Ureter (tissue), 1 donor: Measurements from ENCODE around the gene DNMT3A. TPM values are rescaled to one million over a fixed set of nuclear protein-coding genes. Genes with fewer than 3 reads are reported as not detected.

Experiments used
- DNase-seq: peaks from one replicate; pipeline ENCODE4 v3.0.0-alpha.2; 2020; ENCODE audit warnings: low spot score
- total RNA-seq: library from RNA; stranded (reverse); gene quantifications from one replicate; pipeline ENCODE4 v1.2.4, GENCODE V29; 2023
- donor health status: DM: yes; HTN: yes; CAD: no.

Gene DNMT3A
- total RNA-seq, result 40.1 TPM

- peak; percentile 80 for DNase-seq
These were observed at the start of gene DNMT3A for GRCh38 chr2:25341753-25342371. Gene DNMT3A, minus strand, starts transcription at chr2:25341925. Its CDS starts 27,941 bp downstream, at chr2:25313984.

DNA sequence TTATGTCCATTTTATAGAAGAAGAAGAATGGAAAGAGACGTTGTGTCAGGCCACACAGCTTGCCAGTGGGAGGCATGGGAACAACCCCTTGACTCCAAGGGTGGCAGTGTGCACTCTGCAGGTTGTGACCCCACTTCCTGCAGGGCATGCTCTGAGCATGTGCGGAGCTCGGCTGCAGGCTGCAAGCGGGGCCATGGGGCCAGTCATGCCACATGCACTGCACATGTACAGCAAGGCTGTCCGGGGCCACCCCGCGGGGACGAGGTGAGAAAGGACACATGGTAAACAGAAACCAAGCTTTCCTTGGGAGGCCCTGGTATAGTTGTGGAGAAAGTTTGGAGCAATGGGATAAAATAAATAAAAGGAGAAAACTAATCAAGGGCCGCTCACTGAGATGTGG, 47.4 kb upstream of the DNMT3A start:
- DNase-seq, result no peak

DNA sequence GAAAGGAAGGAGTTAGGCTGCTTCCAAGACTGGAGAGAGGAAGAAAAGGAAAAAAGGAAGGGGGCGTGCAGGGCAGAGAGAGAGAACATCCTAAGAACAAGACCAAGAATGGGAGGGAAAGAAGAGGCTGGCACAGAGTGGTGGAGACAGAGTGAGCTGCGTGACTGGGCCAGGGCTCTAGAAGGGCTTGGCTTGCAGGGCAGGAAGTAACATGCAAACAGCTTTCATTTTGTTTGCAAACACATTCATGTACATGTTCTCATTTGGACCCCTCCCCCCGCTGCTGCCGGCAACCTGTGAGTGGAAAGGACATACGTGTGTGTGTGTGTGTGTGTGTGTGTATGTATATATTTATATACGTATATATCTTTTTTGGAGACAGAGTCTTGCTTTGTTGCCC, 46.8 kb upstream of the DNMT3A start:
- DNase-seq, result peak; percentile 73

DNA sequence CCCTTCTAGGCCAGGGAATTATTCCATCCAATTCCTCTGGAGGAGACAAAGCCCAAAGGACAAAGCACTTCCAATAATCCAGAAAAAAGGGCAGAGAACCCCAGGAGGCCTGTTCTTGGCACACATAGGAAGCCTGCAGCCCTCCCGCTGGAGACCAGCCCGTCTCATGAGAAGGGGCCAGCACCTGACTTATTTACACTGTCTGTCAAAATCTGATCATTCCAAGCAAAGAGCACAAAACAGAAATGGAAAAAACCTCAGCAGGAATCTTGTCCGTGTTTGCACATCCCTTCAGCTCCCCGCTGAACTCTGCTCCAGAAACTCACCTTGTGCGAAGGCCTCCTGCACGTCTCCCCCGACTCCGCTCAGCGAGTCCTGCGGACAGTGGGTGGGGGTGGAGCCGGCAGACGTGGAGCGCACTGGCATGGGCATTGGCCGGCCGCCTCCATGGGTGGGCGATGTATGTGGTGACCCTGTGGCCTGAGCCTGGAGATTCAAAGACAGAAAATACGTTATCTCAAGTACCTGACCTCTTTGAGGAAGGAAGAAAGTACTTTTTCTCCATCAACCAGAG, 46.2 kb upstream of the DNMT3A start:
- DNase-seq, result no peak

GRCh38 chr2:25386971-25387875, 45.5 kb upstream of the DNMT3A start:
- DNase-seq, result no peak

- no peak for DNase-seq
These were observed 44.2 kb upstream of the DNMT3A start for GRCh38 chr2:25385910-25386309.

- no peak for DNase-seq
These were observed 42.1 kb upstream of the DNMT3A start for GRCh38 chr2:25383806-25384205.

DNA sequence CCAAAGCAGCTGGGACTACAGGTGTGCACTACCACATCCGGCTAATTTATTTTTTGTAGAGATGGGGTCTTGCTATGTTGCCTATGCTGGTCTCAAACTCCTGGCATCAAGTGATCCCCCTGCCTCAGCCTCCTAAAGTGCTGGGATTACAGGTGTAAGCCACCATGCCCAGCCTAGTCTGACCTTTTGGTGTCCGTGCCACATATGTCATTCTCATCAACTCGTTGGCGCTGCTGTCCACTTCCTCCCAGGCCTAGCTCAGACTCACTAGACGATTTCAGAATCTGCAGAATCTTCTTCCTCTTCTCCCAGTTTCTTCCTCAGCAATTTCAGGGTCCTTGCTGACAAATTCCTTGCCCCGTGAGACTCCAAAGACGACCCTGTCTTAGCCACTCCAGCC, 39.8 kb upstream of the DNMT3A start:
- DNase-seq, result no peak

DNA sequence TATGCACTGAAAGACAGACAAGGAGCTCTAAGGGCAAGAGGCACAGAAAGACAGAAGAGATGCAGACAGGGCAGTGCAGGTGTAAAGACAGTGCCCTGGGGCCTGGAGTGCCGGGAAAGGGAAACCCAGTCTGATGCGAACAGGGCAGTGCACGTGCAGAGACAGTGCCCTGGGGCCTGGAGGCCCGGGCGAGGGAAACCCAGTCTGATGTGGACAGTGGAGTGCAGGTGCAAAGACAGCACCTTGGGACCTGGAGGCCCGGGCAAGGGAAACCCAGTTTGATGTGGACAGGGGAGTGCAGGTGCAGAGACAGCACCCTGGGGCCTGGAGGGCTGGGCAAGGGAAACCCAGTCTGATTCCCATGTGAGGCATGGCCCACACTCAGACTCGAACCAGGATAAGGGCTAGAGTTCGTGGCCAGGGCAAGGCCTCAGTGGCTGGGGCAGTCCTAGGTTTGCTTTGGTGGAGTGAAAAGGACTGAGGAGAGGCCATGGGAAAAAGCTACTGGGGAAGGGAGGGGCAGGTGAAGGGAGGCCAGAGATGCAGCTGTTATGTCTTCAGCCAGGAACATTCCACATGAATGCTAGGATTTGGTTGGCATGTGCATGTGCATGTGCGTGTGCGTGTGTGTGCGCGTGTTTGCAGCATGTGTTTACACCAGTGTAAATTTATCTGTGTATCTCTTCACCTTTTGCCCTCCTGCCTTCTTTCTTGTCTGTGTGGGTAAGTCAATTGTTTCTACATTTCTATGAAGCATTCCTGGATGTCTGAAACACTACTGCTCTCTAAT, 39.1 kb upstream of the DNMT3A start:
- DNase-seq, result no peak

- DNase-seq, result no peak
These were observed 38.3 kb upstream of the DNMT3A start for GRCh38 chr2:25380023-25380422.

DNA sequence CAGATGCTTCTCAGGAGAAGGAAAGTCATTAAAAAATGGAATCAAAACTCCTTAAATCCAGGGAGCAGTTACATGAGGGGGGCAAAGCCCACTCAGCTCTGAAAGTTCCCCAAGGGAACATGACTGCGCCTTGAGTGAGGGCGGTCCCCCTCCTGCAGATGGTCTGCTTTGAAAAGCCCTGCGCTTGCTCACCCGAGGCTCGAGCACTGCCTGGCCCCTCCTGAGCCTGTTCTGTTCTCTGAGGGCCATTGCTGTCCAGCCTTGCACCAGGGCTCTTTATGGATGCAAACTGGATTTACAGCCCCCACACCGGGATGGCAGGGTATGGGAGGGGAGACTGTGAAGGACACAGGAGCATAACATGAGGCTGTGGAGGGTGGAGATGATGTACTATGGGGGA, 37.8 kb upstream of the DNMT3A start:
- DNase-seq, result no peak

DNA sequence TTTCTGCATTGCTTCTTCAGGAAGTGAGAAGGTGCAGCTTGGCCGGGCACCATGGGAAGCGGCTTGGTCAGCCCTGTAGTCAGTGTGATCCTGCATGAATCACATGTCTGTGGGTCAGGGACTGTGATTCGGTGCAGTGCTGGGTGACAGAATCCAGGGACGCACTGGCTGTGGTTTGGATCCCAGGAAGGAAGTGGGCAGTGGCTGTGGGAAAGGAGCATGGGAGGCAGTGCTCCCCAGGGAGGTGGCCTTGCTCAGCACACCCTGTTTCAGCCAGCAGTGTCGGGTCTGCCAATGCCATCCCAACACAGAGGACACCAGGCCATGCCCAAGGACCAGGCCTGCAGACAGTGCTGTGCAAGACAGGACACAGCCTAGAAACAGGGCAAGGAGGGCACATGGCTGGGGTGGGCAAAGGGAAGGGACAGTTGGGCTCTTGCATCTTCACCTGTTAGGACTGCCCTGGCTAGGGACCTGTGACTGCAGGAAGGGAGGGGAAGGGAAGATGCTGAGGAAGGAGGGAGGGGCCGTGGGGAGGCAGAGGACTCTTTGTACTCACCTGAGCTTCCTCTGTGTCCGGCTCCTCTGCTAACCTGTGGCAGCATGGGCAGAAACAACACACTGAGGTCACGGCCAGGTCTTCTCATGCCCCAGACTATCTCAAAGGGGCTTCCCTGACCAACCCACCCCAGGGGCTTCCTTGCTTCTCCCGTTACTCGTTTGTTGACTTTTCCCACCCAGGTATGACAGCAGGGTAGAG, 37.2 kb upstream of the DNMT3A start:
- no peak for DNase-seq

GRCh38 chr2:25377822-25378421, 36.2 kb upstream of the DNMT3A start:
- no peak for DNase-seq

DNA sequence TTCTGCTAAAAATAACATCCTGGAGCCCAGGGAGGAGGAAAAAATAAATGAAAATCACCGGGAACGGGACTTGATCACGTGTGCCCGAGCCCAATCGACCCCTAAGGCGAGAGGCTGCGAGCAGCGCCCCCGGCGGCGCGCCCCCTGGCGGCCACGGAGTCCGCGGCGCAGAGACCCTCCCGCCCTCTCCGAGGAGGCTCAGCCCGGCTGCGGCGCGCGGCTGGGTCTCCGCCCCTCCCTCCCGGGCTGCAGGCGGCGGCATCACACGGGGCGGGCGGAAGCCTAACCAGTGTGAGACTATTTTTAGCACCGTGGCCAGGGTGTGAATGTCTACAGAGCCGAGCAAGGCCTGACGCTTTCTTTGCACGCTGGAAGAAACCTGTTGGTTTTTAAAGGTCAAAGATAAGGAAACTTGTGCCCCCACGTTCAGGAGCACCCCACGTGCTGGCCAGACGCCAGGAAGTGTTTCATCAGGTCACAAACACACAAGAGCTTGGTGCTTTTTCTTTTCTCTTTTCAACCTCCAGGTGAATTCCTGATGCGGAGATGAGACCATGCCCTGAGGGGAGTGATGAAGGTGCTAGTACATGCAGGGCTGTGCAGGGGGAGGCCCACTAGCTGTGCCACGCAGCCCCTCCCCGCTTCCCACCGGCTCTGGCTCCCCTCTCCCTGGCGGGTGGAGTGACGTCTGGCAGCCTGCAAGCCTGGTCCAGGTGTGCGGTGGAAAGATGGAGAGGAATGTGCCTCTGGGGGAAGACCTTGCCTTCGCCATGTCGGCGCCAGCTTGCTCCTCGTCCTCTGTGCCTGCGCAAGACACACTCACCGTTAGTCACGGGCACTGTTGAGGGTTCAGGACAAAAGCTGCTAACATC, 35.3 kb upstream of the DNMT3A start:
- peak; percentile 85 for DNase-seq

- no peak for DNase-seq
These were observed 34.3 kb upstream of the DNMT3A start for GRCh38 chr2:25375989-25376545.

DNA sequence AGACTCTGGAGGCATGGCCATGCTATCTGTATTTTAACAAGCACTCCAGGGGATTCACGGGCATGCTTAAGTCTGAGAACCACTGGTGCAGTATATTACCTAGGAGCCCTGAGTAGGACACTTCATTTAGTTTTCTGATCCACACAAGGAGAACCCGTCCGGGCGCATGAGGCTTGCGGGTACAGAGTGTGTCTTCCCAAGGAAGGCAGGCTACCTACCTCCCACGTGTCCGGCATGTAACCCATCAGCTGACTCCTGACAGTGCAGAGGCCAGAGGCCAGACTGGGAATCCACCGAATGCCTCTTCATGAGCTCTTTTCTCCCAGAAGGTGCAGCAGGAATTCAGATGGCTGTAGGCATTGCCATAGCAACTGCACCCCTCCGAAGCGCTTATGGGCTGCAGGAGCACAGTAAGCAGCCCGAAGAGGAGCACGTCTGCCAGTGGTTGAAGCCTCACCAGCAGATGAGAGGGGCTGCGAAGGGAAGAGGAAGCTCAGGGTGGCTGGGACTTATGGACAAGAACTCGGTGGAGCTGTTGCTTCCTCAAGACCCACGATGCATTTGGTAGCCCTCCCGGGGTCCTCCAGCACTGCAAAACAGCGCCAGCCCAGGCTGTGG, 33.8 kb upstream of the DNMT3A start:
- no peak for DNase-seq

DNA sequence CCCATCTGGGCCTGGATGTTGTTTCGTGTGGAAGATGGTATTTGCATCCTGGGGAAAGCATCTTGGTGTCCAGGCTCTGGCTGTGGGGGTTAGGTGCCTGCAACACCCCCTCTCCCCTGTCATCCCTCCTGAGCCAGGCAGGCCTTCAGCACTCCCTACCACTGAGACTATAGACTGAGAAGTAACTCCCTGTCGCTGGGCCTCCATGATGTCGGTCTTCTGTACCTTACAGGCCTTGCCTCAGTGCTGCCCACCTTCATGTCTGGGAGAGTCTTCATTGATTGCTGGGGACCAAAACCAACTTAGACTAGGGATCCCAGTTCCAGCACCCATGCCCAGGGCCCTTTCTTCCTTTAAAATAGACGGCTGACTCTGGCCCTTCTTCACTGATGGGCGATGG, 33.1 kb upstream of the DNMT3A start:
- DNase-seq, result no peak

- DNase-seq, result no peak
These were observed 32.7 kb upstream of the DNMT3A start for GRCh38 chr2:25374411-25374810.
